GM18517 (cell line): ENCODE results near the gene COX5B.
"Not testable (repeated sequence)": the region's sequence is repeated elsewhere in the genome, so short reads cannot be mapped to it uniquely, and the experiment has no call there.

Experiments
- ATAC-seq: cut with Tn5 transposase; IDR thresholded peaks from one replicate; pipeline ENCODE4 v1.9.1; 2021; ENCODE audit warnings: mild to moderate bottlenecking, moderate library complexity; ENCODE audit not compliant: unreplicated experiment

Gene COX5B

DNA sequence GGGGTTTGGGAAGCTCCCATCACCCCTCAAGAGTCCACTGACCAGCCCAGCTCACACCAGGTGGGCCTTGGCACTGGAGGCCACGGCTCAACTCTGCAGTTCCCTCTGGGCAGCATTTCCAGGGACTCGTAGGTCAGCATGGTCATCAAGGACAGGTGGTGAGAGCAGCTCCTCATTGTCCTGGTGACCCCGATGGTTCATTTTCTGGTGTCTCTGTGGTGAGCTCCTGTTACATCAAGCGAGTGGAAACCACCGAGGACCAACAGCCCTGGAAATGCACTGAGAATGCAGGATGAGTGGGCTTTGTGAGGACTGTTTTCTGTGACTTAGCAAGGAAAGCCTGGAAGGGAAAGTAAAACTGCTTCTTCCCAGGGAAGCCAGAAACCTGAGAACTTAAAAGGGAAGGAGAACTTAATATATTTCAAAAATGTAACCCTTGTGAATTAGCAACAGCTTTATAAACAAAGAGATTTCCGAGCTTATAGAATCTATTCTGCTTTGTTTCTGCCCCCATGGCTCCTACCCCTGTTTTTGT lies 26.8 kb downstream of the COX5B start:
- not testable (repeated sequence) for ATAC-seq

DNA sequence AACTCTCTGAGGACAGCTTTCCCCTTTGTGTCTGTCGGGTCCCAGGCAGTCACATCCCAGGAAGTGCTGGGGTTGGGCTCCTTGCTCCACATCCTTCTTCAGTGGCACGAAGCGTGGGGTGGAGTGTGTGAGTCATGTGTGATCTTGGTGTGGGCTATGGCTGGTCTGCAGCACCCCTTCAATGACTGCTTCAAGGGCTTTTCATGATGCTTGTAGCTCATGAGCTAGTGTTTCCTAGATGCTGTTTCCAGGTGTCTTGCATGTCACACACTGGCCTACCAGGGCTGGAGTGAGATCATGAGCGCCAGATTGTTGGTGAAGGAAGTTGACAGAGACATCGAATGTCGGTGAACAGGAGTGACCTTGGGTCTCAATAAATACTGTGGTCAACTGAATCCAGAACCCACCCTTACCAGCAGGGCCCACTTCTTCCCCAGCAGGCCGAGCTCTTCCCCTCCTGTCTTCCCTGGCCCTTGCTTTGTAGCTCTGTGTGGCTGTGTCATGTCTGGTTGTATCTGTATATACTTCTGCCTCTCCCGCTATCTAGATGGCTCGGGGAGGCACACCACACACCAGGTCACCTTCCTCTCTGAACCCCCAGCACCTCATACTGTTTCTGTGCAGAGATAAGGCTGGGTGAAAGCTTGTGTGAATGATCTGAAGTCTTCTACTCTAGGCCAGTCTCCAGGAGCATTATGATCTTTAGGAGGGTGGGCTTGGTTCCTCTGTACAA lies 27.5 kb downstream of the COX5B start:
- ATAC-seq: no peak

DNA sequence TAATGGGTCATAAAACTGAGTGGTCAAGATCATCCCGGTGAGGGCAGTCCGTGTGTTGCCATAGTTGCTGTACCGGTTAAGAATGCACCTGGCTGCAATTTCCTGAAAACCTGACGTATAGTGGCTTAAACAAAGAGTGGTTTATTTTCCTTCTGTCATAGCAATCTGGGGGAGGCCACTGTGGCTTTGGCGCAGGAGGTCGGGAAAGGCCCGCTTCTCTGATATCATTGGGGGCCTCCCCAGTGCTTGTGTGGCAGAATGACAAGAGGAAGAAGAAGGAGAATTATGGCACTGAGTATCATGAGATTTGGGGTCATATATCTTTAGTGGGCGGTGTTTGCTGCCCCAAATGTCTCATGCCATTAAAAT lies 28.0 kb downstream of the COX5B start:
- ATAC-seq: no peak

DNA sequence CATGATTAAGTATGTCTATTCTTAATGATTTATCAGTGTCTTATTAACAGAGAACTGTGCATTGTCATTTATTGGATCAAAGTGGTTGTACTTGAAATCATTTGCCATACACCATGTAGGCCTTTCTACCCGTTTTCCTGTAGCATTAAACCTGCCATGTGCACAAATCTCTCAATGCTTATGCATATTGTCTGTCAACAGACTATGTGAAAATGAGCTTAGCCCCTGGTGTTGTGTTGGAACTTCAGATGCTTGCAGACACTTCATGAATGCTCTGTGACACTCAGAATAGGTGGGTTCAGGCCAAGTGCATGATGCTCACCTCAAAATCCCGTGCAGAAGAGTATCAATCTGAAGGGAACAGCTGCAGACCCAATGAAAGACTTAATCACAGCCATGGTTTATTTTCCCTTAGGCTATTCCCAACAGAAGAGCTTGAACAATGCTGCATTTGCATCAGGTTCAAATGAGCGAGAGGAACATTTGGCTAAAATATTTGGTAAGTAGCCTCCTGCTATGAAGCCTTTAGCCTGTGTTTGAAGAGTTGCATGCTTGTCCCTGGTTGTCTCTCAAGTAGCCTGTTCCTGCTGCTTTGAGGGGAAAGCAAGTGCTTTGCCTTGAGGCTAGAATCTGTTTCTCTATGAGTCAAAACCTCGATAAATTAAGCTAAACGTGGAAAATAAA lies 29.7 kb downstream of the COX5B start:
- no peak for ATAC-seq

DNA sequence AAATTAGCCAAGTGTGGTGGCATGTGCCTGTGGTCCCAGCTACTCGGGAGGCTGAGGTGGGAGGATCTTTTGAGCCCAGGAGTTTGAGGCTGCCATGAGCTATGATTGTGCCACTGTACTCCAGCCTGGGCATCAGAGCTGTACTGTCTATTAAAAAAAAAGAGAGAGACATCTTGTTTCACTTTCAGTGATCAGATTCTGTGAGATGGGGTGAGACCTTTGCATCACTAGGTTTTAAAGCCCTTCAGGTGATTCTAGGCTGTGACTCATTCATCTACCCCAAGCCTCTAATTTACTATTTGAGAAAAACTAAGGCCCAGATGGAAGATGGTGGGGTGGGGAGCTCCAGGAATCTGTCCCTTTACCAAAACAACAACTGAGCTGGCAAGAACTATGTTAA lies 30.8 kb downstream of the COX5B start:
- no peak for ATAC-seq

DNA sequence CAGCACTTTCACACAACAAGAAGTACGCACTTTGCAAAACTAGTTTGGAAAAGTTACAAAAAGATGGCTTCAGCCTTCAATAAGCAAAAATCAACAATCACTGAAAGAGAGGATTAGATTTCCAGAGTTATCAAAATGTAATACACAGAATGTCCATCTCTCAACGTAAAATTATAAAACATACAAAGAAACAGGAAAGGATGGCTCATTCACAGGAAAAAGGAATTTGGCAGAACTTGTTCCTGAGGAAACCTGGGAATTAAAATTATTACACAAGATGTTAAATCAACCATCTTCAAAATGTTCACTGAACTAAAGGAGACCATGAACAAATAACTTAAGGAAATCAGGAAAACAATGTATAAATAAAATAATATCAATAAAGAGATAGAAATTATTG lies 31.6 kb downstream of the COX5B start:
- ATAC-seq: no peak

DNA sequence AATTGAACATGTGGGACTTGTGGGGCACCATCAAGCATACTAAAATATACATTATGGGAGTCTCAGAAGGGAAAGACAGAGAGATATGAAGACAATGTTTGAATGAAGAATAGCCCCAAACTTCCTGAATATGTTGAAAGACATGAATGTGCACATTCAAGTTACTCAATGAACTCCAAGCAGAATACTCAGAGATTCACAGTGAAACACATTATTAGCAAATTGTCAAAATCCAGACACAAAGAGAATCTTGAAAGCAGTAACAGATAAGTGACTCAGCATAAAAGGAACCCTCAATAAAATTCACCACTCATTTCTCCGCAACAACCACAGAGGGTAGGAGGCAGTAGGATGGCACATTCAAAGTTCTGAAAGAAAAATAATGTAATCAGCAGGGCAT lies 32.4 kb downstream of the COX5B start:
- ATAC-seq: no peak

DNA sequence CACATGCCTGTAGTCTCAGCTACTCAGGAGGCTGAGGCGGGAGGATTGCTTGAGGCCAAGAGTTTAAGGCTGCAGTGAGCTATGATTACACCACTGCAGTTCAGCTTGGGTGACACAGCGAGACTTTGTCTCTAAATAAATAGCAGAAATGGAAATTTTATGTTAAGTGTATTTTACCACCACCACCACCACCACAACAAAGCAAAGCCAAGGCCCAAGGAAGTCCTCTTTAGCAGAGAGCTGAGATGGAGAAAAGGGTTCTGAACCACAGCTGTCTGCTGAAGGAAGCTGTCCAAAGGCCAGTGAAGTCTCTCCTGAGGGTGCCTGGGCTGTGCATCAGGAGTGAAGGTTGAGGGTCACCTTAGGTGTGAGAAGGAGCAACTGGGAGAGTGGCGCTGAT lies 41.4 kb downstream of the COX5B start:
- not testable (repeated sequence) for ATAC-seq

DNA sequence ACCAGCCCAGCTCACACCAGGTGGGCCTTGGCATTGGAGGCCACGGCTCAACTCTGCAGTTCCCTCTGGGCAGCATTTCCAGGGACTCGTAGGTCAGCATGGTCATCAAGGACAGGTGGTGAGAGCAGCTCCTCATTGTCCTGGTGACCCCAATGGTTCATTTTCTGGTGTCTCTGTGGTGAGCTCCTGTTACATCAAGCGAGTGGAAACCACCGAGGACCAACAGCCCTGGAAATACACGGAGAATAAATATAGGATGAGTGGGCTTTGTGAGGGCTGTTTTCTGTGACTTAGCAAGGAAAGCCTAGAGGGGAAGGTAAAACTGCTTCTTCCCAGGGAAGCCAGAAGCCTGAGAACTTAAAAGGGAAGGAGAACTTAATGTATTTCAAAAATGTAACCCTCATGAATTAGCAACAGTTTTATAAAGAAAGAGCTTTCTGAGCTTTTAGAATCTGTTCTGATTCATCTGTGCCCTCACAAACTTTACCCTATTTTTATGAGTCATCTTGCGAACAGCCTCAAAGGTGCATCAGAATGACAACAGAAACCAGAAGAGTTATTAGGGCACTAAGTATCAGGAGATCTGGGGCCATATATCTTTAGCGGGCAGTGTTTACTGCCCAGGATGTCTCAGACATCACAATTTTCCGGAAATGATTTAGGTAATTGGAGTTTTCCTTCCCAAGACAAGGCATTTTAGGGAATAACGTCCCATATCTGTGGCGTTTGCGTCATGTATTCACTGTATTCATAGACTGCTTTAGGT lies 42.4 kb downstream of the COX5B start:
- no peak for ATAC-seq

DNA sequence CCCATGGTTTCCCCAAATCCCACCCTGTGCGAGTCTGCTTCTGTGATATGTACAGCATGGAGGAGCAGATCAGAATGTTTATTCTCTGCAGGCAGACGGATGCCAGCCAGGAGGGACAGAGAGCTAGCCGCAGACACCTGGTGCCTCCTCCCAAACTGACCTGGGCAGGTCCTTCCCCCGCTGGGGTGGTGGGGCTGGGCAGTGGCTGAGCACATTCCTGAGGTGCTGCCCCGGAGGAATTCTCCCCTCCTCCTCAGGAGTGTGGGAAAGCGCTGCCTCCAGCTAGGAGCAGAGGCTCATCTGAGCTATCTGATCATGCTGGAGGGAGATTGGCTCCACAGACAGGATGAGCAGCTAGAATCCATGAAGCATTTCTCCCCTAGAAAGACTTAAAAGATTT lies 45.3 kb downstream of the COX5B start:
- no peak for ATAC-seq

DNA sequence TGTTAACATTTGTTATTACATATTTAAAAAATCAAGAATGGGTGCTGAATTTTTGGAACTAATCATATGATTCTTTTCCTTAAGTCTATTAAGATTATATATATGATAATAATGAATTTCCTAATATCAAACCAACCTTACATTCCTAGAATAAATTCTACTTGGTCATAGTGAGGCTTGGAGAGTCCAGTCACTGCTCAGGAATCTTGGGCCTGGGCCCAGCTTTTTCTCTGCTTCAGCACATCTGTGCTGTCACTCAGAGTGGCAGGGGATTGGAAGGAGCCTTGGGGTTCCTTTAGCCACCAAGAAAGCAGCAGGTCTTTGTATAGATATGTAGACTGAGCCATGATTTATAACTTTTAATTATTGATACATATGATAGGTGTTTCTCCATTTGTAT lies 47.6 kb downstream of the COX5B start:
- ATAC-seq: no peak

DNA sequence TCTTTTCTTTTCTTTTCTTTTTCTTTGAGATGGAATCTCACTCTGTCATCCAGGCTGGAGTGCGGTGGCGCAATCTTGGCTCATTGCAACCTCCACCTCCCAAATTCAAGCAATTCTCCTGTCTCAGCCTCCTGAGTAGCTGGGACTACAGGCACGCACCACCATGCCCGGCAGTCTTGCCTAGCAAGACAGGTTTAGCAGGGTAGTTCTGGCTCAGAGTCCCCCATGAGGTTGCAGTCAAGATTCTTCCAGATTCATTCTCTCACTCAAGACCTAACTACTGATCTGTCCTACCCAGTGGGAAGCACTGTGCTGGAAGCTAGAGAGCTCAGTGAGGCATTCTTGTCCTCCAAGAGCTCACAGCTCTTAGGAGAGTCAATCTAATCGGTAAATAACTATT lies 49.9 kb downstream of the COX5B start:
- ATAC-seq: no peak

DNA sequence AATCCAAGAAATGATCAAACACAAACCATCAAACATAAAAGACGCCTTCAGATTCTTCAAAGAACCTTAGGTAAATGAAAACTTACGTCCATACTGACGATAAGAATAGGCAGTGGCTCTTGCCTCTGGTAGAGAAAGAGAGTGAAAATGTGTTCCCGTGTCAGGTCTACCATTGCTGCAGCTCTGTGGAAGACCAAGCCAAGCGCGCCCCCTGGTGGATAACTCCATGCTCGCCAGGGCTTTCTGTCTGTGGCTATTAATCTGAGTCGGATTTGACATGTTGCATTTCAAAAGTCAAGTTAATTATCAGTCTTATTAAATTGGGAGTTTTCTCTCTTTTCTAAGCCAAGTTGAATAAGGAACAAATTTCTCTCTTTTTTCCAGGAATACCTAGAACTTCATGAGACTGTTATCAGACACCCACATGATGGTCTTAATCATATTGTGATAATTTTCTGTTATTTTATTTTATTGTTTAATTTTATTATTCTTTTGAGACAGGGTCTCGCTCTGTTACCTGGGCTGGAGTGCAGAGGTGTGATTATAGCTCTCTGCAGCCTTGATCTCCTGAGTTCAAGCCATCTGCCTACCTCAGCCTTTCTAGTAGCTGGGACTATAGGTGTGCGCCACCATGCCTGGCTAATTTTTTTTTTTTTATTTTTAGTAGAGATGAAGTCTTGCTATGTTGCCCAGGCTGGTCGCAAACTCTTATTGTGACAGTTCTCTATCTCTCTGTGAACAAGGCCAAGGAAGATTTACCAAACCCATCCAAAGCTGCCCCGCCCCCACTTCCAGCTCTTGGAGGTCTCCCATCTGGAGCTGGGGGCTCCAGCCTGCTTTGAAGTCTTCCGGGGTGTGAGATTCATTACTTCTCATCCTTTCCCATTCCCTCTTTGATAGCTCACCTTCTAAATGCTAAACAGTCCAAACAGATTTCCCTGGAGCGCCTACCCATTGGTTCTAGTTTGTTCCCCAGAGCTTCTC lies 51.7 kb downstream of the COX5B start:
- ATAC-seq: peak; percentile 73
